HepG2 (cell line): ENCODE results near the gene MTHFSD. TPM values are rescaled to one million over a fixed set of nuclear protein-coding genes. Genes with fewer than 3 reads are reported as not detected.

ENCODE experiments used
- ATAC-seq: fragments of 200-7000 bp; cut with Tn5 transposase; 3 replicates; pipeline ENCODE4 v1.9.1; 2020; ENCODE audit warnings: mild to moderate bottlenecking, moderate library complexity
- BruUV-seq: library from RNA; stranded (reverse); fragments of 400-500 nt; replicated peaks from 2 replicates; lab custom pipeline; 2021; lab: Mats Ljungman, UMichigan
- CTCF ChIA-PET: fragments of 300-600 bp; formaldehyde crosslinking; extraction: SDS; loops from one replicate; lab custom pipeline; 2021; ENCODE audit warnings: low total read pairs, inconsistent platforms, low intra/inter-chr PET ratio; lab: Yijun Ruan, JAX
- POLR2A ChIA-PET: fragments of 350-600 bp; sonication (Branson Sonifier 250); formaldehyde crosslinking; loops from one replicate; lab custom pipeline; 2020; ENCODE audit warnings: antibody characterized with exemption, inconsistent platforms; lab: Yijun Ruan, JAX
- DNase-seq: peaks from one replicate; pipeline ENCODE4 v3.0.0-alpha.2; 2015; ENCODE audit warnings: low spot score
- FAIRE-seq: peaks from 3 replicates; lab custom pipeline; 2011; peaks lifted over from hg19 to GRCh38; lab: Jason Lieb, UNC
- H2AFZ ChIP-seq: one replicate; pipeline ENCODE4 v1.6.1; 2011; ENCODE audit warnings: low read length, inconsistent platforms
- H3K27ac ChIP-seq: fragments of 300-600 bp; 3 replicates; pipeline ENCODE4 v1.8.0; 2011; ENCODE audit warnings: mixed run types, mild to moderate bottlenecking, mixed read lengths, low read length, inconsistent platforms; ENCODE audit not compliant: insufficient read depth; ENCODE audit errors: extremely low read length
- H3K27me3 ChIP-seq, 2 experiments: fragments of 200-600 bp in 1 of 2; 2 replicates in 1 of 2; 3 replicates in 1 of 2; pipeline versions ENCODE4 v1.6.0 to v1.8.0; 2011; ENCODE audit warnings: low read length in 2 of 2, mild to moderate bottlenecking in 2 of 2, moderate library complexity in 2 of 2, inconsistent platforms in 1 of 2; ENCODE audit not compliant: insufficient read depth in 2 of 2, control insufficient read depth in 1 of 2
- H3K36me3 ChIP-seq, 2 experiments: fragments of 200-600 bp in 1 of 2; replicated peaks in 1 of 2; 2 replicates in 1 of 2; 3 replicates in 1 of 2; pipeline versions ENCODE4 v1.5.1 to v1.8.0; 2011; ENCODE audit warnings: low read length in 2 of 2, inconsistent platforms in 1 of 2; ENCODE audit not compliant: insufficient read depth in 2 of 2, control insufficient read depth in 1 of 2
- H3K4me1 ChIP-seq: 2 replicates; pipeline ENCODE4 v1.5.1; 2012; ENCODE audit warnings: low read length, inconsistent platforms; ENCODE audit not compliant: insufficient read depth
- H3K4me2 ChIP-seq: 2 replicates; pipeline ENCODE4 v1.6.0; 2011; ENCODE audit warnings: low read depth, low read length, inconsistent platforms
- H3K4me3 ChIP-seq, 3 experiments: fragments of 200-600 bp in 1 of 3; sonication (generic), shearing (Covaris generic) in 1 of 3; replicated peaks in 1 of 3; 2 replicates each; pipeline ENCODE4 v1.5.1; 2011 to 2016; ENCODE audit warnings: low read length in 3 of 3, inconsistent platforms in 2 of 3, low read depth in 2 of 3, mild to moderate bottlenecking in 2 of 3, control low read depth in 1 of 3, mixed read lengths in 1 of 3; ENCODE audit not compliant: insufficient read depth in 1 of 3
- H3K79me2 ChIP-seq: one replicate; pipeline ENCODE4 v1.6.1; 2011; ENCODE audit warnings: low read length, inconsistent platforms; ENCODE audit not compliant: insufficient read depth
- H3K9ac ChIP-seq: 2 replicates; pipeline ENCODE4 v1.6.0; 2011; ENCODE audit warnings: mild to moderate bottlenecking, low read depth, low read length, inconsistent platforms; ENCODE audit not compliant: insufficient read depth
- H3K9me3 ChIP-seq: 2 replicates; pipeline ENCODE4 v1.5.1; 2012; ENCODE audit warnings: mild to moderate bottlenecking, low read length
- H4K20me1 ChIP-seq: 2 replicates; pipeline ENCODE4 v1.6.0; 2011; ENCODE audit warnings: inconsistent platforms, mild to moderate bottlenecking, low read length, moderate library complexity; ENCODE audit not compliant: insufficient read depth
- ZNF768 ChIP-seq: sonication (generic); formaldehyde crosslinking; IDR thresholded peaks from 2 replicates; pipeline ENCODE4 v1.4.0; 2020; ENCODE audit warnings: missing genetic modification reagents
- WGBS: methylation state at CpG from one replicate; pipeline ENCODE4 v1.1.6; 2017; ENCODE audit warnings: low lambda C conversion rate; 5-methylcytosine and 5-hydroxymethylcytosine counted together
- in situ Hi-C: cut with HindIII; loops from 2 replicates; pipeline ENCODE4 v1.10.0; 2017; ENCODE audit warnings: low pct_unique_long_range_greater_than_20kb; ENCODE audit not compliant: extremely low pct_ligation_motif_present
- intact Hi-C: fragments of 100-400 bp; cut with micrococcal nuclease; formaldehyde crosslinking; loops from one replicate; pipeline ENCODE4 v1.10.0; 2022; ENCODE audit not compliant: unreplicated experiment
- polyA plus RNA-seq, 8 experiments: library from polyadenylated mRNA; depleted of rRNA in 3 of 8; stranded (reverse) in 7 of 8; unstranded in 1 of 8; fragments of >200 nt; fragmentation: Illumina TruSeq in 4 of 8; extraction: Trizol in 4 of 8; gene quantifications; 2 replicates each; pipeline versions ENCODE4 v1.2.1 to v1.2.3, GENCODE V29; 2011 to 2016; ENCODE audit warnings: low read depth in 4 of 8, missing spikeins in 1 of 8, mixed read lengths in 1 of 8; ENCODE audit not compliant: insufficient read depth in 1 of 8
- total RNA-seq, 5 experiments: library from RNA; depleted of rRNA; stranded (reverse); fragments of >200 nt; fragmentation: Illumina TruSeq; extraction: Trizol; gene quantifications; 2 replicates each; pipeline ENCODE4 v1.2.3, GENCODE V29; 2016; ENCODE audit warnings: low read depth in 1 of 5
- TF ChIP-seq, protein P1 (sequence below): sonication (generic); formaldehyde crosslinking; IDR thresholded peaks from 2 replicates; pipeline ENCODE4 v1.4.0; 2020; ENCODE audit warnings: missing genetic modification reagents
- TF ChIP-seq, protein P2 (sequence below): sonication (generic); formaldehyde crosslinking; IDR thresholded peaks from 2 replicates; pipeline ENCODE4 v1.5.0; 2020; ENCODE audit warnings: mild to moderate bottlenecking, missing genetic modification reagents
- TF ChIP-seq, protein P3 (sequence below): sonication (generic); formaldehyde crosslinking; IDR thresholded peaks from 2 replicates; pipeline ENCODE4 v1.8.1; 2022; ENCODE audit warnings: low read depth, mild to moderate bottlenecking, missing genetic modification reagents
- TF ChIP-seq, protein P4 (sequence below), 2 experiments: fragments of 450-650 bp in 1 of 2; sonication (generic) in 1 of 2; formaldehyde crosslinking in 1 of 2; IDR thresholded peaks; 2 replicates each; pipeline versions ENCODE4 v1.6.1 to v1.8.0; 2016 to 2022; ENCODE audit warnings: antibody characterized with exemption in 1 of 2, mild to moderate bottlenecking in 1 of 2, missing genetic modification reagents in 1 of 2

The MTHFSD gene
- total and polyA plus RNA-seq, 2 of the 13 experiments (the other 11 are each of a cell fraction or from before 2014, with no cell fraction given), result 14.2 to 16.3 TPM

DNA sequence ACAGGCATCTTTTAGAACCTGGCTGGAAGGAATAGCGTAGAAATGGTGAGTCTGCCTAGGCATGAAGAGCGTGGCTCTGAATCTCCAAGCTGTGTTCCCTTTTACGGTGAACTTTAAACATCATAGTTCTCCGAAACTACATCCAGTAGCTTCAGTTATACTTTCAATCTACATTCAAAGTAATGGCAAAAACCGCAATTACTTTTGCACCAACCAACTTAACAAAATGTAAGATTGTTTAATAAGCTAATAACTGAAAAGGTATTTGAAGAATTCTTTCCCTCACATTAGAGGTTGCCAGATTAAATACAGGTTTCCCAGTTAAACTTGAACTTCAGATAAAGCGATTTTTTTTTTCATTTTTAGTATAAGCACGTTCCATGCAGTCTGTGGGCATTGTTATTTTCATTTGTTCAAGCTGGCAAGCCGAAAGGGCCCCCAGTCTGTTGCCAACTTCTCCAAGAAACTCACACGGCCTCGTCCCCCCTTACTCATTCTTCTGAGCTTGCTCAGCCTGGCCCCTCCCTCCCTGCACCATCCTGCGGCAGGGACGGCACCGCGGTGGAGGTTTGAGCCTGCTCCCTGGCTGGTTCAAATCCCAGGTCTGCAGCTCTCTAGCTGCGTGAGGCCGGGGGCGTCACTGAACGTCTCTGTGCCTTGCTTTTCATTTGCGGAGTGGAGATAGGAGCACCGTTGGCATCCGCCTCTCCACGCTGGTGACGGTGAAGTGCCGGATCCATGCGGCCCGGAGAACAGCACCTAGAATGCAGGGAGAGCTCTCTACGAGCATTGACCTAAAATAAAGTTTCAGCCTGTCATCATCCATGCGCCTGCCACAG is 3.5 kb upstream of the MTHFSD start:
- H3K9me3 ChIP-seq, result no peaks in the 10 kb centered on the region
- H4K20me1 ChIP-seq, result no peaks in the 10 kb centered on the region
- peaks cover 9% of the 10 kb centered on the region for H3K79me2 ChIP-seq
- intact Hi-C loops, result no loop called here
- H3K9ac ChIP-seq, result no peak overlapping the region
- no peak overlapping the region for H3K4me3 ChIP-seq
- no peak overlapping the region for H2AFZ ChIP-seq
- no peak for DNase-seq
- no peak for ATAC-seq
- peaks cover 15% of the 10 kb centered on the region for H3K4me1 ChIP-seq
- in situ Hi-C loops, result no loop called here
- H3K4me2 ChIP-seq, result no peak overlapping the region
- peaks cover 0 to 17% of the 10 kb centered on the region in 2 experiments; a peak in 2 of 5 replicates for H3K27me3 ChIP-seq
- H3K27ac ChIP-seq, result no peak overlapping the region
- no peak for FAIRE-seq
- WGBS, result 35% methylated on average over 25 of the region's 28 CpGs
- CTCF ChIA-PET, result no interaction called here
- H3K36me3 ChIP-seq, result no peaks in the 10 kb centered on the region
- POLR2A ChIA-PET, result no interaction called here
- BruUV-seq, result no TSS peak
- TF ChIP-seq, protein P1, sequence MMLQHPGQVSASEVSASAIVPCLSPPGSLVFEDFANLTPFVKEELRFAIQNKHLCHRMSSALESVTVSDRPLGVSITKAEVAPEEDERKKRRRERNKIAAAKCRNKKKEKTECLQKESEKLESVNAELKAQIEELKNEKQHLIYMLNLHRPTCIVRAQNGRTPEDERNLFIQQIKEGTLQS (CRISPR knock-in tag), result no peak
- TF ChIP-seq, protein P2, sequence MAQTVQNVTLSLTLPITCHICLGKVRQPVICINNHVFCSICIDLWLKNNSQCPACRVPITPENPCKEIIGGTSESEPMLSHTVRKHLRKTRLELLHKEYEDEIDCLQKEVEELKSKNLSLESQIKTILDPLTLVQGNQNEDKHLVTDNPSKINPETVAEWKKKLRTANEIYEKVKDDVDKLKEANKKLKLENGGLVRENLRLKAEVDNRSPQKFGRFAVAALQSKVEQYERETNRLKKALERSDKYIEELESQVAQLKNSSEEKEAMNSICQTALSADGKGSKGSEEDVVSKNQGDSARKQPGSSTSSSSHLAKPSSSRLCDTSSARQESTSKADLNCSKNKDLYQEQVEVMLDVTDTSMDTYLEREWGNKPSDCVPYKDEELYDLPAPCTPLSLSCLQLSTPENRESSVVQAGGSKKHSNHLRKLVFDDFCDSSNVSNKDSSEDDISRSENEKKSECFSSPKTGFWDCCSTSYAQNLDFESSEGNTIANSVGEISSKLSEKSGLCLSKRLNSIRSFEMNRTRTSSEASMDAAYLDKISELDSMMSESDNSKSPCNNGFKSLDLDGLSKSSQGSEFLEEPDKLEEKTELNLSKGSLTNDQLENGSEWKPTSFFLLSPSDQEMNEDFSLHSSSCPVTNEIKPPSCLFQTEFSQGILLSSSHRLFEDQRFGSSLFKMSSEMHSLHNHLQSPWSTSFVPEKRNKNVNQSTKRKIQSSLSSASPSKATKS (CRISPR knock-in tag), result no peak
- TF ChIP-seq, protein P3, sequence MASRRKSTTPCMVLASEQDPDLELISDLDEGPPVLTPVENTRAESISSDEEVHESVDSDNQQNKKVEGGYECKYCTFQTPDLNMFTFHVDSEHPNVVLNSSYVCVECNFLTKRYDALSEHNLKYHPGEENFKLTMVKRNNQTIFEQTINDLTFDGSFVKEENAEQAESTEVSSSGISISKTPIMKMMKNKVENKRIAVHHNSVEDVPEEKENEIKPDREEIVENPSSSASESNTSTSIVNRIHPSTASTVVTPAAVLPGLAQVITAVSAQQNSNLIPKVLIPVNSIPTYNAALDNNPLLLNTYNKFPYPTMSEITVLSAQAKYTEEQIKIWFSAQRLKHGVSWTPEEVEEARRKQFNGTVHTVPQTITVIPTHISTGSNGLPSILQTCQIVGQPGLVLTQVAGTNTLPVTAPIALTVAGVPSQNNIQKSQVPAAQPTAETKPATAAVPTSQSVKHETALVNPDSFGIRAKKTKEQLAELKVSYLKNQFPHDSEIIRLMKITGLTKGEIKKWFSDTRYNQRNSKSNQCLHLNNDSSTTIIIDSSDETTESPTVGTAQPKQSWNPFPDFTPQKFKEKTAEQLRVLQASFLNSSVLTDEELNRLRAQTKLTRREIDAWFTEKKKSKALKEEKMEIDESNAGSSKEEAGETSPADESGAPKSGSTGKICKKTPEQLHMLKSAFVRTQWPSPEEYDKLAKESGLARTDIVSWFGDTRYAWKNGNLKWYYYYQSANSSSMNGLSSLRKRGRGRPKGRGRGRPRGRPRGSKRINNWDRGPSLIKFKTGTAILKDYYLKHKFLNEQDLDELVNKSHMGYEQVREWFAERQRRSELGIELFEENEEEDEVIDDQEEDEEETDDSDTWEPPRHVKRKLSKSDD, result no peak
- peak; percentile 71; the same call in 1 of the 2 replicates for TF ChIP-seq ZNF768 (CRISPR knock-in tag)
- TF ChIP-seq, protein P4, sequence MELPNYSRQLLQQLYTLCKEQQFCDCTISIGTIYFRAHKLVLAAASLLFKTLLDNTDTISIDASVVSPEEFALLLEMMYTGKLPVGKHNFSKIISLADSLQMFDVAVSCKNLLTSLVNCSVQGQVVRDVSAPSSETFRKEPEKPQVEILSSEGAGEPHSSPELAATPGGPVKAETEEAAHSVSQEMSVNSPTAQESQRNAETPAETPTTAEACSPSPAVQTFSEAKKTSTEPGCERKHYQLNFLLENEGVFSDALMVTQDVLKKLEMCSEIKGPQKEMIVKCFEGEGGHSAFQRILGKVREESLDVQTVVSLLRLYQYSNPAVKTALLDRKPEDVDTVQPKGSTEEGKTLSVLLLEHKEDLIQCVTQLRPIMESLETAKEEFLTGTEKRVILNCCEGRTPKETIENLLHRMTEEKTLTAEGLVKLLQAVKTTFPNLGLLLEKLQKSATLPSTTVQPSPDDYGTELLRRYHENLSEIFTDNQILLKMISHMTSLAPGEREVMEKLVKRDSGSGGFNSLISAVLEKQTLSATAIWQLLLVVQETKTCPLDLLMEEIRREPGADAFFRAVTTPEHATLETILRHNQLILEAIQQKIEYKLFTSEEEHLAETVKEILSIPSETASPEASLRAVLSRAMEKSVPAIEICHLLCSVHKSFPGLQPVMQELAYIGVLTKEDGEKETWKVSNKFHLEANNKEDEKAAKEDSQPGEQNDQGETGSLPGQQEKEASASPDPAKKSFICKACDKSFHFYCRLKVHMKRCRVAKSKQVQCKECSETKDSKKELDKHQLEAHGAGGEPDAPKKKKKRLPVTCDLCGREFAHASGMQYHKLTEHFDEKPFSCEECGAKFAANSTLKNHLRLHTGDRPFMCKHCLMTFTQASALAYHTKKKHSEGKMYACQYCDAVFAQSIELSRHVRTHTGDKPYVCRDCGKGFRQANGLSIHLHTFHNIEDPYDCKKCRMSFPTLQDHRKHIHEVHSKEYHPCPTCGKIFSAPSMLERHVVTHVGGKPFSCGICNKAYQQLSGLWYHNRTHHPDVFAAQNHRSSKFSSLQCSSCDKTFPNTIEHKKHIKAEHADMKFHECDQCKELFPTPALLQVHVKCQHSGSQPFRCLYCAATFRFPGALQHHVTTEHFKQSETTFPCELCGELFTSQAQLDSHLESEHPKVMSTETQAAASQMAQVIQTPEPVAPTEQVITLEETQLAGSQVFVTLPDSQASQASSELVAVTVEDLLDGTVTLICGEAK (IDR thresholded peaks at IDR 0.05), result peak; percentile 92
- TF ChIP-seq, protein P4 (CRISPR knock-in tag; IDR thresholded peaks at IDR 0.05), result no peak
